GM10266 (cell line): ENCODE measurements around the gene POLE.

Experiments used
- DNase-seq: peaks from one replicate; pipeline ENCODE4 v3.0.0; 2012; ENCODE audit errors: extremely low spot score
- CTCF ChIP-seq: IDR thresholded peaks from 2 replicates; pipeline ENCODE4 v1.5.1; 2012; ENCODE audit warnings: mild to moderate bottlenecking, low read depth; ENCODE audit not compliant: control insufficient read depth, insufficient read depth; ENCODE audit errors: missing control alignments

Gene POLE

GRCh38 chr12:132717011-132717410 lies 29.9 kb upstream of the POLE start:
- no peak for TF ChIP-seq CTCF
- DNase-seq, result no peak

GRCh38 chr12:132716356-132716755 lies 29.2 kb upstream of the POLE start:
- no peak for DNase-seq

GRCh38 chr12:132715874-132716273 lies 28.7 kb upstream of the POLE start:
- TF ChIP-seq CTCF, result no peak
- DNase-seq, result no peak

More at GRCh38 chr12:132716356-132716755, 29.2 kb upstream of the POLE start:
- no peak for TF ChIP-seq CTCF

- DNase-seq, result no peak
Measured at GRCh38 chr12:132713123-132713522, 26.0 kb upstream of the POLE start.

GRCh38 chr12:132711080-132711843 lies 24.1 kb upstream of the POLE start:
- no peak for TF ChIP-seq CTCF
- no peak for DNase-seq

More at GRCh38 chr12:132713123-132713522, 26.0 kb upstream of the POLE start:
- no peak for TF ChIP-seq CTCF

- no peak for TF ChIP-seq CTCF
- peak; percentile 98 for DNase-seq
Measured at GRCh38 chr12:132710405-132711079, 23.4 kb upstream of the POLE start, which contains the start of gene PGAM5. Gene PGAM5, plus strand, starts transcription at chr12:132710842. Its CDS starts 35 bp downstream, at chr12:132710877.

GRCh38 chr12:132710043-132710404 lies 22.9 kb upstream of the POLE start:
- no peak for DNase-seq
- TF ChIP-seq CTCF, result no peak
